ENCODE results near the gene HSBP1L1.

Gene HSBP1L1

DNA sequence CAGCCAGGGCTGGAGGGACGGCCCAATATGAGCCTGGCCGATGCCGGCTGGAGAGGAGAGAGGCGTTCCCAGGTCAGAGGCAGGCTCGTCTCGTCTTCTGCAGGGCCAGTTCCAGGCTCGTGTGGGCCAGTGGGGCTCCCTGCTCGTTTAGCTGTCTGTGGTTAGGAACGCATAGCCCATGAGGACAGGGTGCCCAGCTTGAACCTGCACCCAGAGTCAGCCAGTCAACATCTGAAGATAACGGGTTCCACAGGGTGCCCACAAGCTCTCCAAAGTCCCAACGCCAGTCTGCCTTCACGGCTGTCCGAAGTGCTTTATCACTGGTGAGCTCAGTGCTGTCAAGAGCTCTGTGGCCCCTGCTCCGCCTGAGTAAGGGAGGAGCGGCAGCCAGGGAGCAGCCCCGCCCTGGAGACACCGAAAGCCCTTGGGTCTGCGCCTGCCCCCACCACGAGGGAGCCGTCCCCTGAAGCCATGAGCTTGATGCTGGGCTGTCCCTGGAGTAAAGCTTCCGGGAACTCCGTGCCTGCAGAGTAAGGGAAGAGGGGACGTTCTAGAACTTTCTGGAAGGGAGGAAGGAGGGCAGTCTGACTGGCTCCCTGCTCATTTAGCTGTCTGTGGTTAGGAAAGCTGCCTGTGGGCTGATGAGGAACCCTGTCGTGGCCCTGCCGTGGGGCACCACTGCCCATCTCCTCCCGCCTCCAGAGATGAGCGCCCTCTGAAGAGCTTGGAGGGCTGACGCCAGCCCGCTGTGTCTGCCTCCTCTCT, 2.7 kb upstream of the HSBP1L1 start:
- DNase-seq = no peak

DNA sequence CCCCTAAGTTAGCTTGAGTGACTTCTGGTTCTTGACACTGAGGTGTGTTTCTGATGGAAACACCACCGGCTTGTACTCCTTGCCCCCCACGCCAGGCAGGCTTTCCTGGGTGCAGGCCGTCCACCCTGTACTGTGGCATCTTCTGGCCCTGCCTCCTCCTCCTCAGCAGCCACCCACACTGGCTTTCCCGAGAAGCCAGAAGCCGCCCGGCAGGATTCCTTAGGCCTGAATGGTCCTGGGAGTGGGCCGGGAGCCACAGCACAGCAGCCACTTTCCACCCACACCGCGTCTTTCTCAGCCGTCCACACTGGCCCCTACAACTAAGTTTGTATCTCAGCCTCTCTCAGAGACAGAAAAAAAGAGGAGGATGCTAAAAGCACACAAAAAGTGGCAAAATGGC, 2.1 kb upstream of the HSBP1L1 start:
- no peak for DNase-seq

DNA sequence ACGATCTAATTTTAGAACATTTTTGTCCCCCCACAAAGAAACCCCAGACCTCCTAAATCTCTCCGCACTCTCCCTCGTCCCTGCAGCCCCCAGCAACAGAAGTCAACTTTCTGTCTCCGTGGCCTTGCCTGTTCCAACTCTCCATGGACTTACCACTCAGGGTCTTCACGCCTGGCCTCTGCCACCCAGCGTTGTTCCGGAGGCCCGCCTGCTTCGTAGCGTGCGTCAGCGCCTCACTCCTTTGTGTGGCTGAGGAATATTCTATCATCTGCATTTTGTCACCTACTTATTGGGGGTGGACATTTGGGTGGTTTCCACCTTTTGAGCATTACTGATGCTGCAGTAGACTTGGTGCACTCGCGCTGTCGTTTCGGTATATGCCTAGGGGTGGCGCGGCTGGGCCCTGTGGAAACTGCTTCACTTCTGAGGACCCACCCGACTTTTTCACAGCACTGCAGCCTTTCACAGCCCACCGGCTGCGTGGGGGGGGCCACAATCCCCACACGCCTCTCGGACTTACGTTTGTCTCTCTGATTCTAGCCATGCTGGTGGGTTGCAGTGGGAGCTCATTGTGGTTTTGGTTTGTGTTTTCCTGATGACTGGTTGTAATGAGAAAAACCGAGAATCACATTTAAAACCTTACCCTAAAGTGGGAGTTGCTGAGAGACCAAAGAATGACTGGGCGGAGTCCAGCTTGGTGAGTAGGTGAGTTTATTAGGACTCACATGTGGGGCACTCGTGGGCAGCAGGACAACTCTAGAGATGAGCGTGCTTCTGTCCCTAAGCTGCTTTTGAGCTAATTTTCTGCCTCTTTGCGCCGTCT, 1.4 kb upstream of the HSBP1L1 start:
- no peak for DNase-seq

DNA sequence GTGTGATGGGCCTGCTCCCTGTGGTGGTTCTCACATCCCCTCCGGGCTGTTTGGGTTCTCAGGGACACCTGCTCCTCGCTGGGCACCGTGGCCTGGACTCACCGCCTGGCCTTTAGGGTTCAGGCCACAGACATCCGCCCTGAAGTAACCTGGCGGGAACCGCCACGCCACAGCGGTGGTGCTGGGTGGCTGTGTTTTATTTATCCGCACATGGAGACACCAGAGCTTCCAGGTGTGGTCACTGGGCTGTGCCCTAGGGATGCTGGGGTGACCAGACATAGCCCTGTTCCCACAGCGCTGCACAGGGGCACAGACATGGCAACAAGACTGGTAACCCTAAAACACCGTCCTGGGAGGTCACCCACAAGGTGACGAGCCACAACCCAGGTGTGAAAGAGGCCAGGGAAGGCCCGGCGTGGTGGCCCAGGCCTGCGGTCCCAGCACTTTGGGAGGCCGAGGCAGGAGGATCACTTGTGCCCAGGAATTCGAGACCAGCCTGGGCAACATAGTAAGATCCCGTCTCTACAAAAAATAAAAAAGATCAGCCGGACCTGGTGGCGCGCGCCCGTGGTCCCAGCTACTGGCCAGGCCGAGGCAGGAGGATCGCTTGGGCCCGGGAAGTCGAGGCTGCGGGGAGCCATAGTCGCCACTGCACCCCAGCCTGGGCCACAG, 649 bp upstream of the HSBP1L1 start:
- no peak for DNase-seq

DNA sequence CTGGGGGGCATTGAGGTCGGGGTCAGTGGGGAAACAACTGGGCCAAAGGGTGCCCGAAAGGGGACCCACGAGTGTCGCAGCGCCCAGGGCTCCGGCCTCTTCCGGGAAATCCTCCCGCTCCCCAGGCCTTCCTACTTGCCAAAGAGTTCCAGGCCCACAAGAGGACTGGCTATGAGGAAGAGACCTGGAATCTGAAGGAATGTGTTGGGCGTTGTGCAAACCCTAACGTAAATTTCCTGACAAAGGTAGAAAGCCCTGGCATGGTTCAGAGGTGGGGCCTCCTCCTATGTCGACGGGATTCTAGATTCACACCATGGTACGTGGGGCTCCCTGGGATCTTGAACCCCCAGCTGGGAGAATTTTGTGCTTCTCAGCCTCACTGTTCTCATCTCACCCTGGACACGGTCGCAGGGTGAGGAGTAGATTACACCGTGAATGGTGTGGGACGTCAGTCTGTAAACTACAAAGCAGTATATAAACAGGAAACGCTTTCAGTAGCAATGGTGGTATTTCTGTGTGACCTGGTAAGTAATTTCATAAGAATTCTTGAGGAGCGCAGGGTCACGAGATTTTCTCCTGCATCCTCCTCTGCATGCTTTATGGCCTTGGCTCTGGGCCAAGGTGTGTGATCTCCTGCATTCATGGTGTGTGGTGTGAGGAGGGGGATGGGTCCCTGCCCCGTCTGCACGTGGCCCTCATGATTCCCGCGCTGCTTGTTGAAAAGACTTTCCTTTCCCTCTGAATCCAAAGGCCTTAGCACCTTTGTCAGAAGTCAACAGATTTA, 868 bp downstream of the HSBP1L1 start:
- no peak for DNase-seq

DNA sequence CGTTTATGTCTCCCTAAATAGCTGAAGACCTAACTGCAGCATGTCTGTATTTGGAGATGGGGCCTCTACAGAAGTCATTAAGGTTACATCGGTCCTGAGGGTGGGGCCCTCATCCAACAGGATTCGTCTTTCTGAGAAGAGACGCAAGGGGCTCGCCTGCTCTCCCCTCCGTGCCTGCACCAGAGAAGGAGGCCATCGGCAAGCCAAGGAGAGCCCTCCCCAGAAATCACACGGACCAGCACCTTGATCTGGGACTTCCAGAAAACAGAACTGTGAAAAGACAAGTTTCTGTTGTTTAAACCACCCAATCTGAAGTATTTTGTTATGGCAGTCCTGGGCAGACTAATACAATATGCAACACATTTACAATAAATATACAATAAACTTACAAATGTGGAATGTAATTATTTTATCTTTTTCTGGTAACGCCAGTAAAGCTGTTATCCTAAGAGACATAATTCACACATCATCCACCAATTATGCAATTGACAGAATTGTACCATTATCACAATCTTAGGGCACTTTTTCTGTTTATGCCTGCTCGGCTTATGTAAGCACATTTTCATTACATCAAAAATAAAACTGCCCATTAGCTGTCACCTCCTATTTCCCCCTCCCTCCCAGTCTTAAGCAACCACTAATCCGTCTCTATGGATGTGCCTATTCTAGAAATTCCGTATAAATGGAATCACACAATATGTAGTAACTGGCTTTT, 6.1 kb downstream of the HSBP1L1 start:
- DNase-seq = no peak

DNA sequence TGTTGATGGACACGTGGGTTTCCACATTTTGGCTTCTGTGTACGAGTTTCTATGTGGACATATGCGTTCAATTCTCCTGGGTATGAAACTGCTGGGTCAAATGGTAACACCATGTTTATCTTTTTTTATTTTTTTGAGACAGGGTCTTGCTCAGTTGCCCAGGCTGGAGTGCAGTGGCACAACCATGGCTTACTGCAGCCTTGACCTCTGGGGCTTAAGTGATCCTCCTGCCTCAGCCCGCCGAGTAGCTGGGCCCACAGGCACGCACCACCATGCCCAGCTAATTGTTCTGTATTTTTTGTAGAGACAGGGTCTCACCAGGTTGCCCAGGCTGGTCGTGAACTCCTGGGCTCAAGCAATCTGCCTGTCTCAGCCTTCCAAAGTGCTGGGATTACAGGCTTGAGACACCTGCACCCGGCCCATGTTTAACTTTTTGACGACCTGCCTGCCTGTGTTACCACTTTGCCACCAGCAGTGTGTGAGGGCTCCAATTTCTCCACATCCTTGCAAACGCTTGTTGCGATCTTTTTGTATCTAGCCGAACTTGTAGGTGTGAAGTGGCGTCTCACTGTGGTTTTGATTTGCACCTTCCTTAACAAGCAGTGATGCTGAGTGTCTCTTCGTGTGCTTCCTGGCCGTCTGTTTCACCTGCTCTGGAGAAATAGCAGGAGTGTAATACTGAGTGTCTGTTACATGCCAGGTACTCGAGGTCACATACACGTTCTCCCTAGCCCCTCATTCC, 6.9 kb downstream of the HSBP1L1 start:
- no peak for DNase-seq

DNA sequence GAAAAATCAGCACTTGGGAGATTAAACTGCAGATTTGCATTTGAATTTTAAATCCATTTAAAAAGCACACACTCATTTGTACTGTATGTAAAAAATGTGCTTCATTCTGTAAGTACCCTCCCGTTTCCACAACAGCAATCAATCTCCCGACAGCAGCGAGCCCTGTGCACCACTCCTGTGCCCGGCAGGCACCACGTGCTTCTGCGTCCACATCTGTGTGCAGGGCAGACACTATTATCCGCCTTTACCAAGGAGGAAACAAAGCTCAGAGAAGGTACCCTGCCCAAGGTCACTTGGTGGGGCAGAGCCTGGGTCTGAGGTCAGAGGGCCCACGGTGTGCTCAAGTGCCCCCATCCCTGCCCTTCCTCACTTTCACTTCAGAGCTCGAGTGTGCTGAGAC, 7.5 kb downstream of the HSBP1L1 start:
- no peak for DNase-seq

DNA sequence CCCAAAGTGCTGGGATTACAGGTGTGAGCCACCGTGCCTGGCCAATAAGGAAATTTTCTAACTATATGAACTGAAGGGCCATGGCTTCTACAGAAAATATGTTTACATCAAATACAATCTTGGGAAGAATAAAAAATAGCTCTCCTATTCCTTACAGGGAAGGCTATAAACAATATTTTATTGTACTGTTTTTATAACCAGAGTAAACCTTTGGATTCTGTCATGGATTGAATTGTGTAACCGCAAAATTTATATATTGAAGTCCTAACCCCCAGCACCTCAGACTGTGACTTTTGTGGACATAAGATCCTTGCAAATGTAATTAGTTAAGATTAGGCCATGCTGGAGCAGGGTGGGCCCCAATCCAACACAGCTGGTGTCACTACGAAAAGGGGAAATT, 8.3 kb downstream of the HSBP1L1 start:
- no peak for DNase-seq

DNA sequence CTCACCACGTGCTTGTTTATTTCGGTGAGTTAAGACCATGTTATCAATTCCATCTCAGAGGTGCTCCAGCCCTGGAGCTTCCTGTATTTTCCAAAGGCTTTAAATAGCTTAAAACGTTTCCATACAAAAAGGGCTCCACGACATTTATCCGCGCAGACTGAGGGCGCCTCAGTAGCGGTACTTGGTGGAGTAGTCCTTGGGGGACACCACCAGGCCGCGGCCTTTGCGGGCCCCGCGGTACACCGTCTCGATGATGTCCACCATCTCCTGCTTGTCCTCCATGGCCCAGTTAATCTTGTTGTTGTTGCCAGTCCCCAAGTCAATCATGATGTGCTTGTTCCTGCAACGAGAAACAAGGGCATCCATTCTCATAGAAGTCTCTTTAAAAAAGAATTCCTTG, 9.1 kb downstream of the HSBP1L1 start:
- DNase-seq = no peak

DNA sequence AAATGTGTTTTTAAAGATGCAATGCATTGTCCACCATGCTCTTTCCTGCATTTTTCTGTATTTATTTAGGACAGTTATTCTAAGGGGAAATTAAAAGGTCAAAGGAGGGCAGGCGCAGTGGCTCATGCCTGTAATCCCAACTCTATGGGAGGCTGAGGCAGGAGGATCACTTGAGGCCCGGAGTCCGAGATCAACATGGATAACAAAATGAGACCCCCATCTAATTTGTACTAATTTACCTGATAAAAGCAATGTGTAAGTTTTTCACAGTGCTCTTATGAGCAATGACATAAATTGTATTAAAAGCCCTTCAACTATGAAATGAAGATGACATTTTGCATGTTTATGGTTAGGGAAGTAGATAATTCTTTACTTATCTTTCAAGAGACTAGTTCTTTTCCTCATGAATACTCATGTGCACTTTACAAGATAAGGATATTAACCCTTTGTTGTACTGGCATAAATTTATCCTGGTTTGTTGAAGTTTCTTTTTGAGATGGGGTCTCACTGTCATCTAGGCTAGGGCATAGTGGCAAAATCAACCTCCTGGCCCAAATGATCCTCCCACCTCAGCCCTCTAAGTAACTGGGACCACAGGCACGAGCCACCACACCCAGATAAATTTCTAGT, 9.7 kb downstream of the HSBP1L1 start:
- no peak for DNase-seq

DNA sequence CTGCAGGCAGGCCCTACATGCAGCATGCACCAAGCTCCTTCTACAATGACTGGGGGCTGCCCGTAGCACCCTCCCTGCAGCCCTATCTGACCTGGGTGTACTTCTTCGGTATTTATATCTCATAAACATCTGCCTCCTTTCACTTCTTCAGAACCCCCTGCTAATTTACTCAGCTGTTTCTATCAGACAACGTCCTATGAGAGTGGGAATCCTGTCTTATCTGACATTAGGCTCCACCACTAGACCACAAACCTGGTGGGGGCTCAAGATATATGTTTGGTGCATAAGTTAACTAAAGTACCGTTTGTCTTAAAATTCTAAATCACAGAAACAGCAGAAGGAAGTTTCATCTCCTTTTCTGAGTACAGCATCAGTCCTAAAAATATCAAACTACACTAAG, 10.6 kb downstream of the HSBP1L1 start:
- no peak for DNase-seq

DNA sequence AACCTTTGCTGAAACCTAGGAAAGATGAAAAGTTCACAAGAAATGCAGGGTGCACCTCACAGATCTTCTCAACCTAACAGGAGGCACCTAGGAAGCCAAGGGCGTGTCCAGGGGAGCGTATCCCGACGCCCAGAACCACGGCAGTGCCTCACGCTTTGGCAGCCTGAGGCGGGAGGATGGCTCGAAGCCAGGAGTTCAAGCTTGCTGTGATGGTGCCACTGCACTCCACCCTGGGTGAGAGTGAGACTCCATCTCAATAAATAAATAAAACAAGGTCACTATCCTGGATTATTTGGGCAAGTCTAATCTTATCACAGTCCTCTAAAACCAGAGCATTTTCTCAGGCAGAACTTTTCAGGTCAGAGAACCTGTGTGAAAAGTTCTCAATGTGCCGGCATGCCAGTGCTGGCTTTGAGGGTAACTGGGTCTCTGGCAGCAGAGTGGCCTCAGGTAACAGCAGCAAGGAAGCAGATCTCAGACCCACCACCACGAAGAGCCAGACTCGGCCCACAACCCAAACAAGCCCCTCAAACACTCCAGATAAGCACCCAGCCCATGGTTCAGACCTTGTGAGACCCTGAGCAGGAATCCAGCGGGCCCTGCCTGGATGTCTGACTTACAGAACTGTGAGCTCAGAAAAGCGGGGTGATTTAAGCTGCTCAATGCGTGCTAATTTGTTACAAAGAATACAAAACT, 11.7 kb downstream of the HSBP1L1 start:
- DNase-seq = no peak

DNA sequence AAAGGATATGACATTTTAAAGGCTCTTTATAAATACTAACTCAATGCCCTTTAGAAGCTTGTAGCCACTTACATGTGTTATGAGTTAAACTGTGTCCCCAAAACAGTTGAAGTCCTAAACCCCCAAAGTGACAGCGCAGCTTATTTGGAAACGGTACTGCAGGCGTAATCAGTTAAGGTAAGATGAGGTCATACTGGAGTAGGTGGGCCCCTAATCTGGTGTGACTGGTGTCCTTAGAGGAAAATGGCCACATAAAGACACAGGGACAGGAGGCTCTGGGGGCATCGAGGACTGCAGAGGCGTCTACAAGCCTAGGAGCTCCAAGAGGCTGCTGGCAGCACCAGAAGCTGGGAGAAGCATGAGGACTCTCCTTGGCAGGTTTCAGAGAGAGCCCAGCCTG, 15.4 kb downstream of the HSBP1L1 start:
- DNase-seq = no peak

DNA sequence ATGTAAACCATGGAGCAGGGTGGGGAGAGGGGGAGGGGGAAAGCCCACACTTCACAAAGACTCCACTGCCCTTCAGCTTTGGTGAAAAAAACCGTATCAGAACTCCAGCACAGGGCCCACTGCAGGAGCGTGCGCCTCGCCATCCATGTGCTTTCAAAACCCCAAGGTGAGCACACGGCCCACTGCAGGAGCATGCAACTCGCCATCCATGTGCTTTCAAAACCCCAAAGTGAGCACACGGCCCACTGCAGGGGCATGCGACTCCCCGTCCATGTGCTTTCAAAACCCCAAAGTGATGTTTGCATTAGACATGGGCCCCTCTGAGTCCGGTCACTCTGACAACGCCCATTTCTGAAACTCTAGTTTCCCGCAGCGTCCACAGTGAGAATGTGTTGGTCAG, 16.1 kb downstream of the HSBP1L1 start:
- no peak for DNase-seq

DNA sequence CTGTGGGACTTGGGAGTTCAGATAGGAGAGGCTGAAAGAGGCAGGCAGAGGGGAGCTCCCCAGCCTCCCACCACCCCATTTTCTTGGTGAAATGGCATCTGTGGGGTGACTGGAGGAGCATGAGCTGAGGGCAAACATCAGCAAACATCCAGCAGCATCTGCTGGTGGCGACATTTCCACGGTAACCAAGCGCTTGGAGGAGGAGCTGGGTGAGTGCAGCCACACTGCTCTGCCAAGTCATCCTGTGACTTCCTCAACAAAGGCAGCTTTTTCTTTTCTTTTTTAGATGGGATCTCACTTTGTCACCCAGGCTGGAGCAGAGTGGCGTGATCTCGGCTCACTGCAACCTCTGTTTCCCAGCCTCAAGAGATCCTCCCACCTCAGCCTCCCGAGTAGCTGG, 18.3 kb downstream of the HSBP1L1 start:
- DNase-seq = no peak

DNA sequence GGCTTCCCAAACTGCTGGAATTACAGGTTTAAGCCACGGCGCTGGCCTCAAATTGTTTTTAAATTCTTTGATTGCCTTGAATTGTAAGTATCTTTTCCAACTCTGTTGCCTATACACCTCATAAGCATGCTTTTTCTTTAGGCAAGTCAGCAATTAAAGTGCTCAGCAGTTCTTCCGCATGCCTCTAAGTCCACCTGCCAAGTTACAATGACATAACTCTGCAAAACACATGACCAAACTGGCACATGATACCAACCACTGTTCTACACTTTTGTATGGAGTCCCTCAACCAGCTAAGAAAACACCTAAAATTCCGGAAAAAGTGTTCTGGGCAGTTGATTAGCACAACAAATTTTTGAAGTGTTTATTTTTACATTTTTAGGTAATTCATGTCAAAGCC, 18.8 kb downstream of the HSBP1L1 start:
- DNase-seq = no peak

DNA sequence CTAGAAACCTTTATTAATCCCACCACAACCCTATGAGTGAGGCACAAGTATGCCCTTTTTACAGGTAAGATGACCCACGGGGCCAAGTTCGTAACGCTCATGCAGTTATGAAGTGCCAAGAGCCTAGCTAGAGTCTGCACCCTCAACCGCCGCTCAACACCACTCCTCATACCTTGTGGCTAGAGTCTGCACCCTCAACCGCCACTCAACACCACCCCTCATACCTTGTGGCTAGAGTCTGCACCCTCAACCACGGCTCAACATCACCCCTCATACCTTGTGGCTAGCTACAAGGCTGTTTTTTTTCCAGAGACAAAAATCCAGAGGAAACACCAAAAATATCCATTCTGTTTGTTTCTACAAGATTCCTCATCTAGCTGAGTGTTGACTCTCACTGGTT, 19.4 kb downstream of the HSBP1L1 start:
- DNase-seq = no peak

DNA sequence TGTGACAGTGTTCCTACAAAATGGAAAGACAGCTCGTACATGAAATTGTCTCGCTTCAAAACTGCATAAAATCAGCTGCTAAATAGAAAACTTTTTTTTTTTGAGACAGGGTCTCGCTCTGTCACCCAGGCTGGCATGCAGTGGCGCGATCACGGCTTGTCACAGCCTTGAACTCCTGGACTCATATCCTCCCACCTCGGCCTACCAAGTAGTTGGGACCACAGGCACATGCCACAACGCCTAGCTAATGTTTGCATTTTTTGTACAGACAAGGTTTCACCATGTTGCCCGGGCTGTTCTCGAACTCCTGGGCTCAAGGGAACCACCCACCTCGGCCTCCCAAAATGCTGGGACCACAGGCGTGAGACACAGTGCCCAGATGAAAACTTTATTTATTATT, 20.7 kb downstream of the HSBP1L1 start:
- no peak for DNase-seq

DNA sequence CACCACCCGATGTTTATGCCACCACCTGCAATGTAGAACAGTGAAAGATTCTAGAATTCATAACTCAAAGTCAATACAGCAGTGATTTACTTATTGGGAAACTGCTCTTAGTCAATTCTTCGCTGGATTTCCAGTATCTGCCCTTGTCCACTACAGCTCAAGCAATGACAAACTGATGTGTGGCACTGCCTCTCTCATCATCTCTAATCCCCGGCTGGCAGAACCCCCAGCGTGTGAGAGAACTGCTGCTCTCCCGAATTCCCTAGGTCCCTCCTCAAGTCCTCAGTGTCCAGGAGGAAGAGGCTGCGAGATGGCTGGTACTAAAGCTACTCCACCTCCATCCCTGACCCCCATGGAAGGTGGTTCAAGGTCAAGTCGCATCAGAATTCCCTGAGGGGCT, 22.3 kb downstream of the HSBP1L1 start:
- DNase-seq = no peak

DNA sequence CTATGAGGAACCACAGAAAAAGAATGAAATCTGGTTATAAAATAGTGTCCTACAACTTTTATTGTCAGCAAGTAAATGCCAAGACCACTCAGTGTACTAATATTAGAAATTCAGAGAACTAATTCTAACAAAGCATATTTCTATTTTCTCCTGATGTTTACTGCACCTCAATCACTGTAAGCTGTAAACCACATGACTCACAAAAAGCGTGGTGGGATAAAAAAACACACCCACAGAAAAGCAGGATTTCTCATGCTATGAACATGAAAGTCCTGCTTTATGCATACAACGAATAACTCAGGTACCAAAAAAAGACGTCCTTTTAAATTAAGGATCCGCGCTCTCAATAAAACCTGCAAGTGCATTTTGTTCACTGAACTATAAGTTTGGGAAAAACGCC, 23.1 kb downstream of the HSBP1L1 start:
- DNase-seq = no peak

Data from activated T-cell treated with anti-CD3 and anti-CD28 coated beads for 4 hours (primary cell).